Measurements from ENCODE around the gene GRK4.
"Not testable (repeated sequence)": the region's sequence is repeated elsewhere in the genome, so short reads cannot be mapped to it uniquely, and the experiment has no call there.

GRK4 gene

GRCh38 chr4:3043282-3044020 is 80.1 kb downstream of the GRK4 start:
- no peak for DNase-seq

GRCh38 chr4:3044870-3045819 is 81.8 kb downstream of the GRK4 start:
- peak in 3 of 4 experiments; percentile 42 to 53 (median 53) for DNase-seq

GRCh38 chr4:3046162-3046561 is 82.8 kb downstream of the GRK4 start:
- no peak for DNase-seq

GRCh38 chr4:3046623-3047022 is 83.3 kb downstream of the GRK4 start:
- no peak for DNase-seq

GRCh38 chr4:3047464-3048286 is 84.3 kb downstream of the GRK4 start:
- DNase-seq, result peak; percentile 34 to 52 (median 51)

GRCh38 chr4:3051141-3051897 is 87.9 kb downstream of the GRK4 start:
- DNase-seq, result not testable (repeated sequence)

GRCh38 chr4:3054169-3054759 is 90.9 kb downstream of the GRK4 start:
- no peak for DNase-seq

GRCh38 chr4:3059943-3060342 is 96.6 kb downstream of the GRK4 start:
- no peak for DNase-seq

GRCh38 chr4:3060946-3061345 is 97.6 kb downstream of the GRK4 start:
- DNase-seq, result no peak

- DNase-seq, result no peak
These were observed 99.1 kb downstream of the GRK4 start for GRCh38 chr4:3062471-3062870.

GRCh38 chr4:3065551-3065950 is 102.2 kb downstream of the GRK4 start:
- DNase-seq, result no peak

GRCh38 chr4:3066836-3067400 is 103.5 kb downstream of the GRK4 start:
- DNase-seq, result no peak

- DNase-seq, result no peak
These were observed 104.2 kb downstream of the GRK4 start for GRCh38 chr4:3067473-3068001.

GRCh38 chr4:3069661-3070199 is 106.4 kb downstream of the GRK4 start:
- no peak for DNase-seq

- no peak for DNase-seq
These were observed 107.5 kb downstream of the GRK4 start for GRCh38 chr4:3070709-3071500.

GRCh38 chr4:3071811-3072210 is 108.4 kb downstream of the GRK4 start:
- DNase-seq, result no peak

- no peak for DNase-seq
These were observed 110.0 kb downstream of the GRK4 start for GRCh38 chr4:3073158-3074077.

GRCh38 chr4:3074078-3074845 is 110.9 kb downstream of the GRK4 start, which contains the start of the genes HTT and HTT-AS:
HTT (plus strand) TSS chr4:3074681; CDS start chr4:3074826, 145 bp downstream.
HTT-AS (minus strand) TSS chr4:3074538.
- DNase-seq, result peak; percentile 98 to 99 (median 99)
